Raji (cell line): Measurements from ENCODE around the gene POPDC3.

Source experiments
- POLR2A ChIP-seq: IDR thresholded peaks from 2 replicates; pipeline ENCODE4 v1.6.1; 2011; ENCODE audit warnings: low read depth, low read length, control low read depth; ENCODE audit not compliant: insufficient read depth

Gene POPDC3

DNA sequence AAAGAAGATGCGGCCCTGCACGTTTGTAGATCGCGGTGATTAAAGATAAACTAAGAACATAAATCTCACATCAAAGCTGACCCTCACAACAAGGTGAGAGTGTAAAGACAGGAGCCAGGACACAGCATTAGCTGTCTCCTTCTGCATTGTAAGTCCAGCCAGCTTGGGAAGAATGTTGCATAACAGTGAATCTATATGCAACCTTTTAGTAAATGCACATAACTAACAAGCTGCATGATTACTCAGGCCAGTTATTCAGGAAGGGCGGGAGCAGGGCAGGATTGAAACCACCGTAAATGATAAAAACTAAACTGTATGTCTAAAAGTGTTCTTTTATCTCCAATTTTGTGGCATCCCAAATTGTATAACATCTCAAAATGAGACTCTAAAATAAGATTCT, 57.1 kb downstream of the POPDC3 start:
- no peak for TF ChIP-seq POLR2A

DNA sequence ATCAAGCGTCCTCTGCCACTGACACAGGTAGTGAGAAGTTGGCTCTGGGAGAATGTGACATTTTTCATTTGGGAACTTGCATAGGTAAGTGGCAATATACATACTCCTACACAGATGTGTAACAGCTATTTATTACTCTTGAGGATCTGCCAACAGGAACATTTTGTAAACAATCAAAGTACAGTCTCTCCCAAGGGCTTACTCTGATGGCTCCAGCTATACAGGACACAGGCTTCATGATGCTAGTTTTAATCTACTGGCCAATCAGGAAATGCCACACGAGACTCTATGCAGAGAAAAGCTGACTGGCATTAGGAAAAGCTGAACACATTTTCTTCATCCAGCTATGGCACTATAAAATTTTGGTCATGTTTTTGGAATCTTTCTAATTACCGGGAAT, 57.8 kb downstream of the POPDC3 start:
- TF ChIP-seq POLR2A, result no peak

DNA sequence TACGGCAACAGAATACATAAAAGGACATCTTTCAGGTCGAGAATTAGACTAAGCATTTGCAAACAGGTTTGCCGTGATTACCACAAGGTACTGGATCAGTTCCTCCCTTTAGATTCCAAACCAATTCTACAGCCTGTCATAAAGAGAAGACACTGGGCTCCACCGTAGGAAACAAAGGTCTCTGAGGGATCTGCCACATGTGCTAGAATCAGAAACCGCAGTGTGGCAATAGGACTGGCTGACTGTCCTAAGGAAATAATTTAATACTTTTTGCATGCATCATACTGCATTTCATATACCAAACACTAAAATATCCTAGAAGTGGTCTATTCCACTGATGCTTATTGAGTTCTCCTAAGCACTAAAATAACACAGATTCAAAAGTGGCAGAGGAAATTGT, 59.2 kb downstream of the POPDC3 start:
- TF ChIP-seq POLR2A, result no peak

DNA sequence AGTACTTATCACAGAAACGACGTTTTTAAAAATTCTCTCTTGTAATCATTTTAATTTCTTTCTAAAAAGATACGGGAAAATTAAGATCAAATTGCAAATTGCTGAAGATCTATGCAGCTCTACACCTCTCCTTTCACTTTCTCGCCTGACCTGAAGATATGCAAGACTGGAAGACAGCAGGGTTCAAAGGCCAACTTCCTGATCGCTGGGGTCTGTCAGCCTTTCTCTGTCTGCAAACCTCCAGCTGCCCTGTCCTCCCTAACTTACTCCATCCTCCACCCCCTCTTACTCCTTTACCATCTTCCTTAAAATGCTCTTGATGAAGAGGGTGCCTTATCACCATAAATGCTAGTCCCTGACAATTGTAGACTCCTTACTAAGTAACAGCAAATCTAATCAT, 63.7 kb downstream of the POPDC3 start:
- no peak for TF ChIP-seq POLR2A

DNA sequence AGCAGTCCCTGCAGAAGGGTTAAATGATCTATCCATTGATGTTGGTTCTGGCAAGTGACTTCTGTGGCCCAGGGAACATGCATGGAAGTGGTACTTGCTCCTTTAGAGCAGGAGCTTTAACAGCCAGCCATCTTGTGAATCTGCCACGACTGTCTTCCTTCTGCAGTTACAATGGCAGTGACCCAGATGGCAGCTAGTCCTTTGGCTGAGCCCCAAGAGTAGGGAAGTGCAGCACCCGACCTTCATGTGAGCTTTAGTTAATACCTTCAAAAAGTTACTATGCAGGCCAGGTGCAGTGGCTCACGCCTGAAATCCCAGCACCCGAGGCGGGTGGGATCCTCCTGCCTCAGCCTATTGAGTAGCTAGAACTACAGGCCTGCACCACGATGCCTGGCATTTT, 66.4 kb downstream of the POPDC3 start:
- TF ChIP-seq POLR2A, result no peak

DNA sequence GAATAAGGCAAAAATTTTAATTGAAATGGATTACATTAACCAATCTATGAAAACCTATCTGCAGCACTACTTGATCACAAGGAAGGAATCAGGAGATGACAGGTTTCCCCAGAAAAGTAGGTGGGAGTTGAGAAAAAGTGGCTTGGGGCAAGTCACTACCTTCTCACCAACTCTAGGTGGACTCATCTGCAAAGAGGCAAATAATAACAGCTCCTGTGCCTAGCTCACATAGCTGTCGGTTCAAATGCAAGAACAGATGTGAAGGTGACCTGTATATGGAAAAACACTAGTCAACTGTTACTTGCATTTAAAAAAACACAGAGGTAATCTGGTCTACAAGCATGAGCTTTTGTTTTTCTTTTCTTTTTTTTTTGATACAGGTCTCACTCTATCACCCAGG, 67.2 kb downstream of the POPDC3 start:
- no peak for TF ChIP-seq POLR2A

DNA sequence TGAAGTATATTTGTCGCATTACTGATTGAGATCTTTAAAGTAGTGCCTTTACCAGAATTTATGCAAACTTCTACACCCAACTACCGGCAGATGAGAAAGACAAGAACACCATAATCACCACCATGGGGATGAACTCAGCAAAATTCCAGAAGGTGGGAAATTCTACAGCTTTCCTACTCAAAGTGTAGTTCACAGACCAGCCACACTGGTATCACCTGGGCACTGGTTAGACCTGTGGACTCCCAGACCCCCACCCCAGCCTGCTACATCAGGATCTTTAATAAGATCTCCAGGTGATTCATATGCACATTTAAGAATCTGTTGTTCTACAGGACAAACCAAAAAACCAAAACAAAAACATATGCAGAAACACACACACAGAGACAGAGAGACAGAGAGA, 67.9 kb downstream of the POPDC3 start:
- no peak for TF ChIP-seq POLR2A

DNA sequence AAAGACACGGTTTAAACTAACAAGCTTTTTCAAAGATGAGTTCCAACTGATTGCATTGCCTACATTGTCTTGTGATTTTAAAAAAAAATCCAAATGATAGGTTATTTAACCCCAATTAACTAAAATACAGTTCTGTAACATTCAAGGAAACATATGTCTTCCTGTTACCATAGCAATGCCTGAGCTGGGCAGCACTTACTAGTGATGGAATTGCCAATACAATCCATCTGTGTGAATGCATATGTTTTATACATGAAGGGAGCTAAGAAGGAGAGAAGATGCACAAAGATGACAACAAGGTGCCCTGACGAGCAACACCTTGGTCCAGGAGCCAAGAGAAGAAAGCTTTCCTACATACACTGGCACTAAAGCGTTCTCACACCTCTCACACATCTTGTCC, 68.7 kb downstream of the POPDC3 start:
- TF ChIP-seq POLR2A, result no peak

DNA sequence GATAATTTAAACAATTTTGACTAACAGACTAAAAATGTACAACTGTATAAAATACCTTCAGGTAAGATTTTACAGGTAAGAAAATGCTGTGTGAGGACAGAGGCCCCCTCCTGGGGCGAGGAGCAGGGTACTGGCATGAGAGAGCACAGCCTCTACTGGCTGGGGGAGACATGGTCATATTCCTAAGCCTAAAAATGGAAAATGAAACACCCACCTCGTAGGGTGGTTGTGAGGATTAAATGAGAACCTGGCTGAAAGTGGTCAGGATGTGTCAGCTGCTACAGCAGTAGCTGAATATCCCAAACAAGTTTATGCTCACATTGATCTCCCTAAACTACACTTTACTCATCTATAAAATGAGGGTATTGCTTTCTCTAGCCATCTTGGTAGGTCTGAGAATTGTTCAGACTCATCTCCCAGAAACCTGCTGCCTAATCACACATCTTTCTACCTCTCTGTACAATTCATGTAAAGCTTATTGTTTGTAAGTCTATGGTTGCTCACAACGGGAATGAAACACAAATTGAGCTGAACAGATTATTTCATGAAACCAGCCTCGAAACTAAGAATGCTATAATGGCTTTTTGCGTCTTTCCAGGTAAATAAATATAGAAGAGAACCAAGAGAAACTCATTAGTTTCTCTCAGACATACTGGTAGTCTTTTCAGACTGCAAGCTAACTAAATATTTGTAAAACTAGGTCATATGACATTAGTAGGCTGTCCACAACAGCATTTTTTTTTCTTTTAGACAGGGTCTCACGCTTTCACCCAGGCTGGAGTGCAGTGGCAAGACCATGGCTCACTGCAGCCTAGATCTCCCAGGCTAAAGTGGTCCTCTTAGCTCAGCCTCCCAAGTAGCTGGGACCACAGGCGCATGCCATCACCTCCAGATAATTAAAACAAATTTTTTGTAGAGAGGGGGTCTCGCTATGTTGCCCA, 69.6 kb downstream of the POPDC3 start:
- TF ChIP-seq POLR2A, result no peak

DNA sequence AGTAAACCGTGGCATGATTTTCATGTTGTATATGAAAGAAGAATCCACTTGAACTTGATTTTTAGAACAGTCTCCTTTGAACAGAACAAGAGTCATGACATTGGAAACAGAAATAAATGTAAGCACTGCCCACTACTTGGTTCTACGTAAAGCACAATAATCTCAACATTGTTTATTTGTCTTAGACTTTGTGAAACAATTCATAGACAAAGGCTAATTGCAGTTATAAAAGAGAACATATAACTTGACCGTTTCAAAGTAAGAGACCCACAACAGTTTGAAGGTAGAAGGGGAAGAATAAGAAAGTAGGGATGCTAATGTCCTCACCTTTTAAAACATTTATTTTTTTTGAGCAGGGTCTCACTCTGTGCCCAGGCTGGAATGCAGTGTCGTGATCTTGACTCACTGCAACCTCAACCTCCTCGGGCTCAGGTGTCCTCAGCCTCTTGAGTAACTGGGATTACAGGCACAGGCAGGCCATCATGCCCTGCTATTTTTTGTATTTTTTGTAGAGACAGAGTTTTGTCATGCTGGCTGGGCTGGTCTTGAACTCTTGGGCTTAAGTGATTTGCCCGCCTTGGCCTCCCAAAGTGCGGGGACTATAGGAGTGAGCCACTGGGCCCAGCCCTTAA, 71.1 kb downstream of the POPDC3 start:
- TF ChIP-seq POLR2A, result no peak
